K562 (cell line): Measurements from ENCODE around the gene TLX2. TPM values are rescaled to one million over a fixed set of nuclear protein-coding genes. Genes with fewer than 3 reads are reported as not detected.
A peak's percentile ranks its signal among the peaks of the same experiment; 100 is the strongest.

Experiments used
- FOXP1 ChIP-seq: sonication (generic); formaldehyde crosslinking; IDR thresholded peaks from 2 replicates; pipeline ENCODE4 v1.8.0; 2022; ENCODE audit warnings: mild to moderate bottlenecking, missing genetic modification reagents
- HNRNPK ChIP-seq: fragments of 200-400 bp; formaldehyde crosslinking; IDR thresholded peaks from one replicate; pipeline ENCODE4 v1.6.1; 2018; ENCODE audit warnings: mild to moderate bottlenecking, low read depth, low read length; ENCODE audit not compliant: poor library complexity, severe bottlenecking
- KDM4B ChIP-seq, 2 experiments: fragments of 450-650 bp in 1 of 2; sonication (generic) in 1 of 2; IDR thresholded peaks; 2 replicates each; pipeline ENCODE4 v1.6.1; 2016 to 2017; ENCODE audit warnings: borderline replicate concordance in 2 of 2, antibody characterized with exemption in 1 of 2, low read depth in 1 of 2, mild to moderate bottlenecking in 1 of 2
- KLF13 ChIP-seq: fragments of 450-650 bp; IDR thresholded peaks from 2 replicates; pipeline ENCODE4 v1.6.1; 2016; ENCODE audit warnings: missing genetic modification characterization, low read depth, mild to moderate bottlenecking, missing compliant biosample characterization, moderate library complexity, borderline replicate concordance
- KLF6 ChIP-seq: fragments of 250-450 bp; sonication (Bioruptor Pico); IDR thresholded peaks from 2 replicates; pipeline ENCODE4 v1.4.0; 2020; ENCODE audit warnings: mild to moderate bottlenecking, moderate library complexity, borderline replicate concordance
- MEIS2 ChIP-seq: fragments of 450-650 bp; IDR thresholded peaks from 2 replicates; pipeline ENCODE4 v1.6.1; 2014; ENCODE audit warnings: mild to moderate bottlenecking; ENCODE audit not compliant: partially characterized antibody
- NBN ChIP-seq: fragments of 450-650 bp; IDR thresholded peaks from 2 replicates; pipeline ENCODE4 v1.6.1; 2016; ENCODE audit warnings: low read depth, mild to moderate bottlenecking
- NFE2 ChIP-seq: IDR thresholded peaks from 2 replicates; pipeline ENCODE4 v1.6.1; 2014; ENCODE audit warnings: antibody characterized with exemption, low read depth
- RBM39 ChIP-seq: fragments of 200-400 bp; formaldehyde crosslinking; optimal IDR thresholded peaks from 2 replicates; pipeline ENCODE3; 2018; ENCODE audit warnings: low read depth, low read length
- SIN3A ChIP-seq, 2 experiments: fragments of 150-350 bp in 1 of 2; IDR thresholded peaks; 2 replicates each; pipeline ENCODE4 v1.6.1; 2011 to 2016; ENCODE audit warnings: borderline replicate concordance in 2 of 2, low read depth in 2 of 2, low read length in 2 of 2, mild to moderate bottlenecking in 2 of 2, moderate library complexity in 2 of 2; ENCODE audit not compliant: control insufficient read depth in 1 of 2
- TAF7 ChIP-seq: fragments of 450-650 bp; IDR thresholded peaks from 2 replicates; pipeline ENCODE4 v1.6.1; 2016; ENCODE audit warnings: missing genetic modification characterization, missing compliant biosample characterization
- TBL1XR1 ChIP-seq, 2 experiments: IDR thresholded peaks; 2 replicates each; pipeline ENCODE4 v1.6.1; 2012; ENCODE audit warnings: improper control_type of control experiment in 2 of 2, low read length in 2 of 2, mild to moderate bottlenecking in 1 of 2
- THRAP3 ChIP-seq: fragments of 450-650 bp; IDR thresholded peaks from 2 replicates; pipeline ENCODE4 v1.6.1; 2016; ENCODE audit warnings: mild to moderate bottlenecking, inconsistent platforms, borderline replicate concordance
- USF2 ChIP-seq: sonication (generic); formaldehyde crosslinking; IDR thresholded peaks from 2 replicates; pipeline ENCODE4 v1.5.0; 2020; ENCODE audit warnings: missing genetic modification reagents
- ZBTB17 ChIP-seq: fragments of 450-650 bp; formaldehyde crosslinking; IDR thresholded peaks from 2 replicates; pipeline ENCODE4 v1.4.0; 2020; ENCODE audit warnings: mild to moderate bottlenecking
- ZKSCAN3 ChIP-seq: fragments of 250-450 bp; sonication (Bioruptor Pico); IDR thresholded peaks from 2 replicates; pipeline ENCODE4 v1.4.0; 2020
- ZNF133 ChIP-seq: fragments of 250-450 bp; sonication (Bioruptor Pico); IDR thresholded peaks from 2 replicates; pipeline ENCODE4 v1.4.0; 2020; ENCODE audit warnings: mild to moderate bottlenecking
- ZNF239 ChIP-seq: fragments of 250-450 bp; sonication (Bioruptor Pico); IDR thresholded peaks from 2 replicates; pipeline ENCODE4 v1.4.0; 2020; ENCODE audit warnings: mild to moderate bottlenecking
- ZNF431 ChIP-seq: sonication (generic); formaldehyde crosslinking; IDR thresholded peaks from 2 replicates; pipeline ENCODE4 v1.8.0; 2022; ENCODE audit warnings: mild to moderate bottlenecking, missing genetic modification reagents
- ZNF584 ChIP-seq: fragments of 200-800 bp; sonication (Bioruptor generic); IDR thresholded peaks from 2 replicates; pipeline ENCODE4 v1.6.1; 2016; ENCODE audit warnings: low read depth, mild to moderate bottlenecking, missing genetic modification characterization, missing compliant biosample characterization
- ZNF740 ChIP-seq, 3 experiments: fragments of 200-800 bp in 1 of 3; sonication (Bioruptor generic) in 1 of 3; sonication (generic) in 1 of 3; formaldehyde crosslinking in 1 of 3; IDR thresholded peaks; 2 replicates each; pipeline versions ENCODE4 v1.6.1 to v1.8.0; 2016 to 2022; ENCODE audit warnings: mild to moderate bottlenecking in 2 of 3, missing compliant biosample characterization in 2 of 3, missing genetic modification characterization in 2 of 3, missing genetic modification reagents in 1 of 3
- ZNF75A ChIP-seq: fragments of 450-650 bp; formaldehyde crosslinking; IDR thresholded peaks from 2 replicates; pipeline ENCODE4 v1.4.0; 2020; ENCODE audit warnings: mild to moderate bottlenecking
- ZSCAN29 ChIP-seq: fragments of 450-650 bp; IDR thresholded peaks from 2 replicates; pipeline ENCODE4 v1.6.1; 2017
- polyA plus RNA-seq, 8 experiments: library from polyadenylated mRNA; depleted of rRNA in 4 of 8; stranded (reverse) in 5 of 8; unstranded in 3 of 8; fragments of >200 nt; fragmentation: Nextera tagmentation in 2 of 8; fragmentation: Illumina TruSeq in 1 of 8; extraction: Ambion mirVana in 2 of 8; extraction: Trizol in 1 of 8; gene quantifications; 2 replicates each; pipeline versions ENCODE4 v1.2.1 to v1.2.3, GENCODE V29; 2011 to 2014; ENCODE audit warnings: inconsistent platforms in 1 of 8, missing spikeins in 1 of 8
- total RNA-seq, 7 experiments: library from RNA; depleted of rRNA in 6 of 7; stranded (reverse); fragments of >200 nt in 6 of 7; fragmentation: Illumina TruSeq in 2 of 7; extraction: Trizol in 2 of 7; gene quantifications; 2 replicates each; pipeline versions ENCODE4 v1.2.1 to v1.2.3, GENCODE V29; 2011 to 2021; ENCODE audit warnings: low replicate concordance in 1 of 7
- TF ChIP-seq, protein P1 (sequence below): fragments of 250-450 bp; sonication (Bioruptor Pico); IDR thresholded peaks from 2 replicates; pipeline ENCODE4 v1.5.0; 2021; ENCODE audit warnings: mild to moderate bottlenecking, borderline replicate concordance

TLX2 gene
- total and polyA plus RNA-seq, 9 of the 15 experiments (the other 6 are each of a cell fraction or from before 2014, with no cell fraction given) = not detected

GRCh38 chr2:74554820-74555531, 40.7 kb downstream of the TLX2 start (continued):
- TF ChIP-seq ZNF740 (CRISPR knock-in tag; IDR thresholded peaks at IDR 0.05) (peak; percentile 30; the same call in 1 of the 2 replicates), ZNF740 (tag; IDR thresholded peaks at IDR 0.05) (no peak), THRAP3 (no peak), ZNF239 (CRISPR knock-in tag) (no peak), NFE2 (no peak), USF2 (no peak), KLF6 (CRISPR knock-in tag) (no peak), ZNF584 (CRISPR knock-in tag) (no peak), ZNF133 (CRISPR knock-in tag) (no peak), RBM39 (no peak), ZNF75A (CRISPR knock-in tag) (no peak), ZKSCAN3 (CRISPR knock-in tag) (no peak), FOXP1 (CRISPR knock-in tag) (no peak), TAF7 (tag) (no peak), SIN3A (IDR thresholded peaks at IDR 0.05; ENCODE audit: borderline replicate concordance in 2 of 2, control insufficient read depth in 1 of 2, low read depth in 2 of 2, low read length in 2 of 2) (peak; percentile 39 to 59; a peak in 1 of 4 replicates), KLF13 (no peak), ZSCAN29 (no peak), ZNF431 (no peak), MEIS2 (no peak), HNRNPK (no peak), TBL1XR1 (IDR thresholded peaks at IDR 0.05; ENCODE audit: low read length in 2 of 2) (no peak), KDM4B (IDR thresholded peaks at IDR 0.05; ENCODE audit: borderline replicate concordance in 2 of 2, low read depth in 1 of 2) (no peak), ZBTB17 (CRISPR knock-in tag) (no peak), NBN (no peak)
- TF ChIP-seq, protein P1, sequence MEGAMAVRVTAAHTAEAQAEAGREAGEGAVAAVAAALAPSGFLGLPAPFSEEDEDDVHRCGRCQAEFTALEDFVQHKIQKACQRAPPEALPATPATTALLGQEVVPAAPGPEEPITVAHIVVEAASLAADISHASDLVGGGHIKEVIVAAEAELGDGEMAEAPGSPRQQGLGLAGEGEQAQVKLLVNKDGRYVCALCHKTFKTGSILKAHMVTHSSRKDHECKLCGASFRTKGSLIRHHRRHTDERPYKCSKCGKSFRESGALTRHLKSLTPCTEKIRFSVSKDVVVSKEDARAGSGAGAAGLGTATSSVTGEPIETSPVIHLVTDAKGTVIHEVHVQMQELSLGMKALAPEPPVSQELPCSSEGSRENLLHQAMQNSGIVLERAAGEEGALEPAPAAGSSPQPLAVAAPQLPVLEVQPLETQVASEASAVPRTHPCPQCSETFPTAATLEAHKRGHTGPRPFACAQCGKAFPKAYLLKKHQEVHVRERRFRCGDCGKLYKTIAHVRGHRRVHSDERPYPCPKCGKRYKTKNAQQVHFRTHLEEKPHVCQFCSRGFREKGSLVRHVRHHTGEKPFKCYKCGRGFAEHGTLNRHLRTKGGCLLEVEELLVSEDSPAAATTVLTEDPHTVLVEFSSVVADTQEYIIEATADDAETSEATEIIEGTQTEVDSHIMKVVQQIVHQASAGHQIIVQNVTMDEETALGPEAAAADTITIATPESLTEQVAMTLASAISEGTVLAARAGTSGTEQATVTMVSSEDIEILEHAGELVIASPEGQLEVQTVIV (CRISPR knock-in tag) = no peak
